NCI-H128 (cell line): ENCODE measurements around the gene ZNF525.
"Not testable (repeated sequence)": the region's sequence is repeated elsewhere in the genome, so short reads cannot be mapped to it uniquely, and the experiment has no call there.

Source experiments
- DNase-seq: peaks from one replicate; lab custom pipeline; 2025; ENCODE audit not compliant: unreplicated experiment; lab: John Stamatoyannopoulos, UW

ZNF525 gene

DNA sequence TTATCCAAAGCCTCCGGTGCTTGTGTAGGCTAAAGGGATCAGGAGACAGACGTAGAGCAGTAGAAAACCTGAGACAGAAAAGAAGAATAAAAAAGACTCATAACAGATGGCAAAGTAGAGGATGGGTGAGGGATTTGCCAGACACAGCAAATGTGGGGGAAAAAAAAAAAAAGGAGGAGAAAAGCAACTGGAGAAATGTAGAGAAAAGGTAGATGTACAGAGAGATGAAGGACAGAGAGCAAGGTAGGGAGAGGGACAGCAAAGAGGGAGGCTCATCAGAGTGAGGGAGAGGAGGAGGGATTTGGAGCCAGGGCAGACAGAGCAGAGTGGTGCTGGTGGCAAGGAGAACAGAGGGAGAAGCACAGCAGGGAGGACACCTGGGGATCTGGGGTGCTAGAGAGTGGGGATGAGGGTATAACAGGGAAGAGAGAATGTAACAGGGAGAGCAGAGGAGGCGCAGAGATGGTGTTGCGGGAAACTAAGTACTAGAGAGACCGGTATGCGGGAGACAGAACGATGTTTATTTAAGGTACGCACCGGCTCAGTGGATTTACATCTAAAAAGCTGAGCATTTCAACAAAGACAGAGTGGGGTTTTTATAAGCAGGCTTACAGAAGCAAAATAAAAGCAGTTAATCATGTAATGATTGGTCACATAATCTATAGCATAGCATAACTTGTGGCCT lies 30.5 kb downstream of the ZNF525 start:
- not testable (repeated sequence) for DNase-seq

DNA sequence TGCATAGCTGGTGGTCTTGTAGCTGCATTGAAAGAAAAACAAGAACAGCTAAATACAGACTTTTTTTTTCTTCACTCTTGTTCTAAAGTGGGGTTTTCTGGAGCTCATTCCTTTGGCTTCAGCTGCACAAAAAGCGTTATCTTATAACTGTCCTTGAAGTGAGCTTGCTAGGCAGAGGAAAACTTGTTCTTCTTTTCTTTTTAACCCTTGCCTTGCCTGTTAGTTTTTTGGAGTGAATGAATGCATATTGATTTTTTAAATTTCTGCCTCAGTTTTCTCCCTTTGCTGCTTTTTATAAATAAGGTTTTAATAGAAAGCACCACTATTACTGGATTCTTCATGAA lies 31.0 kb downstream of the ZNF525 start:
- no peak for DNase-seq

DNA sequence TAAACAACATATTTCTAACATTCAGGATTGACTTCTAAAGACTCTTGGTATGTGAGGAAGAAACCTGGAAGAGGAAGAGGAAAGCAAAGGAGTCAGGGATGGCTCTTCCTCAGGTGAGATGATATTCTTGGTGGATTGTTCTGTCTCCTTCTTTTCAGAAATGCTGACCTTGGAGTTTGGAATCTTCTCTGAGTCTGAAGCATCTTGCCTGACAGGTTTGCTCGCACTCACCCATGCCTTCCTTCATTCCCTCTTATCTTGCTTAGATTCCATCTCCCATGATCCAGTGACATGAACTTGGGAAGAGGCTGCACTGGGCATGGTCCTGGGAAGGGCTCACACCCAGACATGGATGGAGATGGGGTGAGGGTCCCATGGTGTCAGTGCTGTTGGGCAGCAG lies 32.4 kb downstream of the ZNF525 start:
- not testable (repeated sequence) for DNase-seq

DNA sequence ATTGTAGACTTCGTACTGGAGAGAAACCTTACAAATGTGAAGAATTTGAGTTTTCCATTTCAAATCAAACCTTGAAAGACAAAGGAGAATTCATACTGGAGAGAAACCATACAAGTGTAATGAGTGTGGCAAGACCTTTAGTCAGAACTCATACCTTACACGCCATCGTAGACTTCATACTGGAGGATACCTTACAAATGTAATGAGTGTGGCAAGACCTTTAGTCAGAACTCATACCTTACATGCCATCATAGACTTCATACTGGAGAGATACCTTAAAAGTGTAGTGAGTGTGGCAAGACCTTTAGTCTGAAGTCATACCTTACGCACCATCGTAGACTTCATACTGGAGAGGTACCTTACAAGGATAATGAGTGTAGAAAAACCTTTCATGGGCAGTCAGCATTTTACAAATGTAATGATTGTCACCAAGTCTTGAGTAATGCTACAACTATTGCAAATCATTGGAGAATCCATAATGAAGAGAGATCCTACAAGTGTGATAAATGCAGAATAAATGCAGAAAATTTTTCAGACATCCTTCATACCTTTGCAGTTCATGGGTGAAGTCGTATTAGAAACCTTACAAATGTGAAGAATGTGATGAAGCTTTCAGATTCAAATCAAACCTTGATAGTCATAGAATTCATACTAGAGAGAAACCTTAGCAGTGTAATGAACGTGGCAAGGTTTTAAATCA lies 44.1 kb downstream of the ZNF525 start:
- no peak for DNase-seq

DNA sequence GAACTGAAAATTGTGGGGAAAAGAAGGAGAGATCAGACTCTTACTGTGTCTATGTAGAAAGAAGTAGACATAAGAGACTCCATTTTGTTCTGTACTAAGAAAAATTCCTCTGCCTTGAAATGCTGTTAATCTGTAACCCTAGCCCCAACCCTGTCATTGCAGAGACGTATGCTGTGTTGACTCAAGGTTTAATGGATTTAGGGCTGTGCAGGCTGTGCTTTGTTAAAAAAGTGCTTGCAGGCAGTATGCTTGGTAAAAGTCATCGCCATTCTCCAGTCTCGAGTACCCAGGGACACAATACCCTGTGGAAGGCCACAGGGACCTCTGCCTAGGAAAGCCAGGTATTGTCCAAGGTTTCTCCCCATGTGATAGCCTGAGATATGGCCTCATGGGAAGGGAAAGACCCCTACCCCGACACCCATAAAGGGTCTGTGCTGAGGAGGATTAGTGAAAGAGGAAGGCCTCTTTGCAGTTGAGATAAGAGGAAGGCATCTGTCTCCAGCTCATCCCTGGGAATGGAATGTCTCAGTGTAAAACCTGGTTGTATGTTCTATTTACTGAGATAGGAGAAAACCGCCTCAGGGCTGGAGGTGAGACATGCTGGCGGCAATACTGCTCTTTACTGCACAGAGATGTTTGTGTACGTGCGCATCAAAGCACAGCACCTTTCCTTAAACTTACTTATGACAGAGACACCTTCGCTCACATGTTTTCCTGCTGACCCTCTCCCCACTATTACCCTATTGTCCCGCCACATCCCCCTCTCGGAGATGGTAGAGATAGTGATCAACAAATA lies 55.2 kb downstream of the ZNF525 start:
- DNase-seq = not testable (repeated sequence)

DNA sequence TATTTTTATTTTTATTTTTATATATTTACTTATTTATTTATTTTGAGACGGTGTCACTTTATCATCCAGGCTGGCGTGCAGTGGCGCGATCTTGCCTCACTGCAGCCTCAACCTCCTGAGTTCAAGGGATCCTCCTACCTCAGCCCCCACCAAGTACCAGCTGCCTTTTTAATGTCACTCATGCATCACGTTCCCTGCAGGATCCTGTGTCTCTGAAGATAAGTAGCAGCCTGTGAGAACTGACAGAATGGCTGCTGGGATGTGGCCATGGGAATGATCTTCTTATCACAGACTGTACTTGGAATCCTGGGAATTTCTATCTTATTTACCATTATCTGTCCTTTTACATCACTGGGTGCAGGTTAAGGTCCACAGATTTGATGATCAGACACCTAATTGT lies 57.0 kb downstream of the ZNF525 start:
- DNase-seq = no peak

DNA sequence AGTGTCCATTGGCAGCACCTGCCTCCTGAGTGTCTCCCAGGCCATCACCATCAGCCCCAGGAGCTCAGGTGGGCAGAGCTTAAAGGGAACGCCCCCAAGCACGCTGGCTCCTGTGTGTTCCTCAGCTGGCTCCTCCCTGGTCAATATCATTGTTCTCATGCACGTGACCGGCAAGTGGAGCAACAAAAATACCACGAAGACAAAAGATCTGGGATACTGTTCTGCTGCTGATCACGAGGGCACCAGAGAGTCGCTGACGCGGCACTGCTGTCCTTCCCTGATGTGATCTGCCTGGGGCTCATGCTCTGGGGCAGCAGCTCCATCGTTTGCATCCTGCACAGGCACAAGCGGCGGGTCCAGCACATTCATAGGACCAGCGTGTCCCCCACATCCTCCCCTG lies 57.6 kb downstream of the ZNF525 start:
- not testable (repeated sequence) for DNase-seq

DNA sequence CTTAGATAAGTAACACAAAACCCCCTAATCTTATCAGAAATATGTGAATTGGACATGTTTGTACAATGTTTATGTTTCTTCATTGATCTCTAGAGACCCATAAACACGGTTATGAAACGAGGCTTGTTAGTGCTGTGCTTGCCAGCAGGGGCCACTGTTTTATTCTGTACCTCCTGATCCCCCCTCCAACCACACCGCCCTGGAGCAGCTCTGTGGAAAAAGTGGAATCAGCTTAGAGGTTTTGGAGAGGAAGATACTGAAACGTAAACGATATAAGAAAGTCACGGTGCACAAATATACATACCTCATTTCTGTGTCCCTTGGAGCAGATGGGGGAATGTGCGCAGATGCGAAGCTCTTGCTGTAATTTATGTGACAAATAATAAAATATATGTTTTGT lies 58.2 kb downstream of the ZNF525 start:
- DNase-seq = not testable (repeated sequence)

DNA sequence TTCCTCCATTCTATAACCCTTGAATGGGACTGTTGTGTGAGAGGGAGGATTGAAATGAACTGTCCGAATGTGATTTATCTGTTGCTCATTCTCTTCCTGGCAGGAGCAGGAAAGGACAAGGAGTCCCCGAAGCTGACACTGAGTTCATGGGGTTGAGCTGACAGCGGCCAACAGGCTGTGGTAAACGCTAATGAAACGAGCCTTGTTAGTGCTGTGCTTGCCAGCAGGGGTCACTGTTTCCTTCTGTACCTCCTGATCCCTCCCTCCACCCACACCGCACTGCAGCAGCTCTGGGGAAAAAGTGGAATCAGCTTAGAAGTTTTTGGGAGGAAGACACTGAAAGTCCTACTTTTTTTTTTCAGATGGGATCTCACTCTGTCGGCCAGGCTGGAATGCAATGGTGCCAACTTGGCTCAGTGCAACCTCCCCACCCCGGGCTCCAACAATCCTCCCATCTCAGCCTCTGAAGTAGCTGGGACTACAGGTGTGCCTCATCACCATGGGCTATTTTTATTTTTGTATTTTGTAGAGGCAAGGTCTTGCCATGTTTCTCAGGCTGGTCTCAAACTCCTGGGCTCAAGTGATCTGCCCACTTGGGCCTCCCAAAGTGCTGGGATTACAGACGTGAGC lies 59.6 kb downstream of the ZNF525 start:
- DNase-seq = no peak

DNA sequence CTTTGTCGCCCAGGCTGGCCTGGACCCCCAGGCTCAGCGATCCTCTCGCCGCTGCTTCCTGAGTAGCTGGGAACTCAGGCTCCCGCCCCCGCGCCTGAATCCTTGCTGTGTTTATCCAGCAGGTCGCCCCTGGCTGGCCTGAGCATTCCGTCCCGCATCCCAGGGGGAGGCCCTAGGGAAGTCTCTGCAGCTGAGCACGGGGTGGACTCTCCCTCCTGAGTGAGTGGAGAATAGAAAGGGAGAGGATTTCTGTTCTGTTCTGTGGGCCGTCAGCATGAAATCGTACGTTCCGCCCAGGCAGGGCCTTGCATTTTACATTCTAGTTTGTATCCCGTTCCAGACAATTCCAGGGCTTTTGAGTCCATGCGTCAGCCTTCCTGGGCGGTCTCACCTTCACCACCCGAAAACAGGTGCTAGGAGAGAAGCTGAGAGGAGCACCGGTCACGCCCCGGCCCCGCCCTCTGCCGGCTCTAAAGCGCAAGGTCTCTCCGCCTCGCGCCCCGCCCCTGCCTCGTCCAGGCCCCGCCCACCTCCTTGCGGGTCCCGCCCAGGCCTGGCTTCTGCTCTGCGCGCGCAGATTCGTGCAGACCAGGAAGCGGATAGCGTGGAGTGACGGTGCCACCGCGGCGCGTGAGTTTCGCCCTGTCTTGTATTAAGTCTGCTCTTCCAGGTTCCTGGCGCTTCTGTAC lies 66.0 kb downstream of the ZNF525 start, which contains the start of gene ZNF761:
ZNF761 (plus strand) TSS at position 586 of the 689 bp plus-strand sequence. CDS start 15,285 bp downstream, outside the sequence.
- peak; percentile 80 for DNase-seq

DNA sequence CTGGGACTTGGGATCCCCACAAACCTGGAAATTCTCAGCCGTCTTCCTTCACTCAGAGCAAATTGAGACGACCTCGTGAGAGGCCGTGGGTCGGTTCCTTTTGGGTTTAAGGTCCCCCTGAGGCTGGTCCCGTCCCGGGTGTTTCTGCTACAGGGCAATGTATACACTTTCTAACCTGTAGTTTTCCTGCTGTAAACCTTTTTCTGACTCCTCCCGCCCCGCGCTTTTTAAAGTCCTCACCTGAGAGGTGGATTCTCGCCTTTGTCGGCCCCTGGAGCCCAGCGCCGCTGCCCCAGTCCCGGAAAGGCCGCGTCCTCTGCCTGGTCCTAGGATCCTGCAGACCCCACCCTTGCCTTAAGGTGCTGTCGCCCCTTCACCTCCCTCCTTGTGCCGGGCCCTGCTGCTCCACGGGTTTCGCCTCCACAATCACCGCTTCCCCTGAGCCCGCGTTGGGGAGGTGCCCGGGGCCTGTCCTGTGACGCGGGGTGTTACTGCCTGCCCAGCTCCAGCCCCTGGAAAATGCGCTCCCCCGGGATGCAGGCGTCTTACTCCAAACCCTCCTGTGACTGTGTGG lies 66.7 kb downstream of the ZNF525 start:
- DNase-seq = no peak
